ENCODE measurements around the gene LDB3. TPM values are rescaled to one million over a fixed set of nuclear protein-coding genes. Genes with fewer than 3 reads are reported as not detected.

Gene LDB3
- polyA plus RNA-seq, 1 donor (not counting 4 experiments of a cell fraction or from before 2014, with no cell fraction given): 0.01 TPM

GRCh38 chr10:86647773-86648703 is 20.3 kb upstream of the LDB3 start:
- Histone ChIP-seq H3K27me3 (ENCODE audit: control insufficient read depth, extremely low read depth, insufficient read depth, low read length) (peaks cover 7% of the 10 kb centered on the region), H3K4me2 (ENCODE audit: control insufficient read depth, extremely low read depth, insufficient read depth, low read depth, low read length) (peak overlapping the region; percentile 31), H3K36me3 (ENCODE audit: control insufficient read depth in 2 of 2, extremely low read depth in 1 of 2, insufficient read depth in 2 of 2, low read length in 2 of 2) (no peaks in the 10 kb centered on the region), H2AFZ (ENCODE audit: control insufficient read depth, low read length) (no peak overlapping the region), H3K9me3 (ENCODE audit: control insufficient read depth, low read depth, low read length) (no peaks in the 10 kb centered on the region), H3K4me3 (ENCODE audit: control insufficient read depth in 2 of 3, extremely low read depth in 1 of 3, insufficient read depth in 2 of 3, low read depth in 1 of 3, low read length in 3 of 3) (no peak overlapping the region), H3K9me1 (ENCODE audit: control insufficient read depth, extremely low read depth, insufficient read depth, low read length) (peaks cover 2% of the 10 kb centered on the region), H4K20me1 (ENCODE audit: control insufficient read depth, extremely low read depth, insufficient read depth, low read length) (no peaks in the 10 kb centered on the region), H3K79me2 (ENCODE audit: control insufficient read depth, insufficient read depth, low read length) (no peaks in the 10 kb centered on the region), H3K4me1 (ENCODE audit: control insufficient read depth, extremely low read depth, insufficient read depth, low read length) (peaks cover 33% of the 10 kb centered on the region), H3K27ac (ENCODE audit: control insufficient read depth, insufficient read depth, low read length) (no peak overlapping the region), H3K9ac (ENCODE audit: control insufficient read depth, extremely low read depth, insufficient read depth, low read length) (no peak overlapping the region)
- no peak for DNase-seq (ENCODE audit: low read depth, low spot score)
- dilution Hi-C loops (cut with MboI; ENCODE audit: extremely low pct_ligation_motif_present, low sequenced_read_pairs): no loop called here
- FAIRE-seq: peak; percentile 69
- TF ChIP-seq CTCF (optimal IDR thresholded peaks at IDR 0.05 in 1 of 3, IDR thresholded peaks at IDR 0.05 in 1 of 3, conservative IDR thresholded peaks at IDR 0.05 in 1 of 3; ENCODE audit: extremely low read depth in 1 of 3, insufficient read depth in 2 of 3, low read length in 3 of 3): no peak

GRCh38 chr10:86648704-86649427 is 19.4 kb upstream of the LDB3 start:
- Histone ChIP-seq H4K20me1 (ENCODE audit: control insufficient read depth, extremely low read depth, insufficient read depth, low read length) (no peaks in the 10 kb centered on the region), H3K4me1 (ENCODE audit: control insufficient read depth, extremely low read depth, insufficient read depth, low read length) (peaks cover 33% of the 10 kb centered on the region), H3K9me1 (ENCODE audit: control insufficient read depth, extremely low read depth, insufficient read depth, low read length) (peaks cover 2% of the 10 kb centered on the region), H3K36me3 (ENCODE audit: control insufficient read depth in 2 of 2, extremely low read depth in 1 of 2, insufficient read depth in 2 of 2, low read length in 2 of 2) (no peaks in the 10 kb centered on the region), H3K4me2 (ENCODE audit: control insufficient read depth, extremely low read depth, insufficient read depth, low read depth, low read length) (peak overlapping the region; percentile 27), H2AFZ (ENCODE audit: control insufficient read depth, low read length) (no peak overlapping the region), H3K9ac (ENCODE audit: control insufficient read depth, extremely low read depth, insufficient read depth, low read length) (no peak overlapping the region), H3K27me3 (ENCODE audit: control insufficient read depth, extremely low read depth, insufficient read depth, low read length) (peaks cover 11% of the 10 kb centered on the region), H3K4me3 (ENCODE audit: control insufficient read depth in 2 of 3, extremely low read depth in 1 of 3, insufficient read depth in 2 of 3, low read depth in 1 of 3, low read length in 3 of 3) (no peak overlapping the region), H3K79me2 (ENCODE audit: control insufficient read depth, insufficient read depth, low read length) (no peaks in the 10 kb centered on the region), H3K9me3 (ENCODE audit: control insufficient read depth, low read depth, low read length) (no peaks in the 10 kb centered on the region), H3K27ac (ENCODE audit: control insufficient read depth, insufficient read depth, low read length) (no peak overlapping the region)
- peak; percentile 86 for FAIRE-seq
- DNase-seq (ENCODE audit: low read depth, low spot score): no peak
- dilution Hi-C loops (cut with MboI; ENCODE audit: extremely low pct_ligation_motif_present, low sequenced_read_pairs): no loop called here
- no peak for TF ChIP-seq EZH2 (IDR thresholded peaks at IDR 0.05; ENCODE audit: low read length)
- TF ChIP-seq CTCF (optimal IDR thresholded peaks at IDR 0.05 in 1 of 3, IDR thresholded peaks at IDR 0.05 in 1 of 3, conservative IDR thresholded peaks at IDR 0.05 in 1 of 3; ENCODE audit: extremely low read depth in 1 of 3, insufficient read depth in 2 of 3, low read length in 3 of 3): no peak

Data from keratinocyte (primary cell).